Stimulated activated CD8-positive, alpha-beta memory T cell treated with anti-CD3 and anti-CD28 coated beads, Interleukin-2, amount 100 ng/mL, for 48 hours (primary cell): ENCODE measurements around the gene THSD7B.
"Not testable (repeated sequence)": the region's sequence is repeated elsewhere in the genome, so short reads cannot be mapped to it uniquely, and the experiment has no call there.

Experiments
- DNase-seq, 2 donors: peaks; one replicate each; pipeline ENCODE4 v3.0.0-alpha.2; 2020; ENCODE audit warnings: low read depth in 2 of 2

THSD7B gene

DNA sequence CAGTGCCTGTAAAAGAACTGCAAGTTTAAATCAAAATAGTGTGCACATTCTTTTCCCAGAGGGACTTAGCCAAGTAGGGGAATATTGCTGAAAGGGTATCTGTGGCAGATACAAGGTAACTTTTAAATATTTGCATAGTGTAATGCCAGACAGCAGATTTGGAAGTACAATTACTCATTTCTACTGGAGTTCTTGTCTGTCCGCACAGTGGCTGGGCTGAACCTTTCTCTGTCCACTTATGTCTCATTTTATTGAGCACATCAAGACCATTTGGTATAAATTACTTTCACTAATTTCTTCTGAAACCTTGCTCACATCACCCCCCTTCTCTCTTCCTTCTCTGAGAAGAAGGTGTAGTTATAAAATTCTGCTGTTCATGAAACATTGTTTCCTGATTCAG, 271.3 kb downstream of the THSD7B start:
- DNase-seq, result no peak

DNA sequence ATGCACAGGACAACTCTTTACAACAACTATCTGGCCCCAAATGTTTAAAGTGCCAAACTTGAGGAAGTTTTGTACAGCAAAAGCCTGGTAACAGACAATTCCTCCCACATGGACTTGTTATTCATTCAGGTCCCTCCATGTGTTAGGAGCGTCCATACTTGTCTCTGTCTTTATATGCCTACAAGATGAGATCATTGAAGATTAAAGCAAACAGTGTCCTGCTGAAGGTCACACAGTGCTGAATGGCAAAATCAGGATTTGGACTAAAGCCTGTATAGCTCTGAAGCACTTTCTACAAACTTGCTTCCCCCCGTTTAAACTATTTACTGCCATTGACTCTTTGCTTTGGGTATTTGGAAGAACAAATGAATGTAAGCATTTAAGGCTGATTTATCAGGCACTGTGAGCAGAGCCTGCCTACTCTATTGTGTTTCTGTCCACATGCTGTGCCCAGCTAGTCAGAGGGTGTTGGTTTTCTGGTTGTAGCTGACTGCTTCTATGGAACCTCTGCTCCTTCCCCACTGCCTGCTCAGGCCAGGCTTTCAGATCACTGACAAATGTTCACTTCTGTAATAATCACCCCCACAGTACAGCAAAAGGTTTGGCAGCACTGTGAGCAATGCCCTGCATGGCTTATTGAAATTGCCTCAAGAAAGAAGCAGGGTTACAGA, 274.3 kb downstream of the THSD7B start:
- no peak for DNase-seq

DNA sequence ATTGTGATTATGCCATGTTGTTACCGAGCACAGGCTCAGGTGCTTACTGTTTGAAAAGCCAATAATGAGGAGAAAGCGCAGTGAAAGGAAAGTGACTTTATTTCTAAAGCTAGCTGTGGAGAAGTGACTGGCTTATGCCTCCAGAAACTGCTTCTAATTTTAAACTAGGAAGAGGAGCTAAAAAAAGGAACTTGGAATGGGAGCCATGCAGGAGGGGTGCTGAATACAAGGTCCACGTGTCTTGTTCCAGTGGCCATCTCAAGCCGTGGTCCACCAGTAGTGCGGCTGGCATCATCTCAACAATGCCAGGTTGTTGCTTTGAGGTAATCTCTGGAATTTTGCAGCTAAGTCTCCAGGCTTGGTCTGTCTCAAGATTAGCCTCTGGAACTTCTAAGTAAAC, 282.0 kb downstream of the THSD7B start:
- DNase-seq, result no peak

DNA sequence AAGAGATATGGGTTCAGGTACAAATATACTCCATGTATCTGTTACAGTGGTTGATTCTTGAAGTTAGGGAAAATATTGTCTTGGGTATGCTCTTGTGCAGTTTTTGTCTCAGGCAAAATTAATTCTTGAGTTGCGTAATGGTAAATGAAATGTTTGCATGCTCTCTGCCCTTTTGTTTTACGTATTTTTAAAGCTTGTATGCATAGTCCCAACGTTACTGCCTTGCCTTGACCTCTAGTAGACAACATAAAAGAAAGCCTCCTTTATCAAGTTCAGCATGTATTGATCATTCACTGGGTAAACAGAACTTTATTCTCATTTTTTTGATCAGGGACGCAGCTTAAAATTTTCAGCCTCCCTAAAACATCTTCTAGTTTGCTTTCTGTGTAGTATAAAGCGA, 283.1 kb downstream of the THSD7B start:
- no peak for DNase-seq

DNA sequence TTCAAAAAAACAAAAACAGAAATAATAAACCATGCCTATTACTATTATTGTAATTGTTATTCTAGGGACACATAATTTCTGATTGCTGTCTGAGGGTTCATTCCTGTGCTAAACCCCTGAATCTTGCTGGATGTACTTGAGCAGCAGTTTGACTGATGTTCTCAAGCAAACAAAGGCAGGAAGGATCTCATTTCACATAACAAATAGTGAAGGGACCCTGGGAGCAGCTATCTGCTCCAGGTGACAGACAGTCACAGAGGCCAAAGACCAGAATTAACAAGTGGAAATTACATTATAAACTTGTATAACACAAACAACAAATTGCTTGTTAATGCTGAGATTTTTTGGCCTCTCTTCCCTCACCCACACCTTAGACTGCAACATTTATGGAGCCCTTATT, 284.2 kb downstream of the THSD7B start:
- no peak for DNase-seq

DNA sequence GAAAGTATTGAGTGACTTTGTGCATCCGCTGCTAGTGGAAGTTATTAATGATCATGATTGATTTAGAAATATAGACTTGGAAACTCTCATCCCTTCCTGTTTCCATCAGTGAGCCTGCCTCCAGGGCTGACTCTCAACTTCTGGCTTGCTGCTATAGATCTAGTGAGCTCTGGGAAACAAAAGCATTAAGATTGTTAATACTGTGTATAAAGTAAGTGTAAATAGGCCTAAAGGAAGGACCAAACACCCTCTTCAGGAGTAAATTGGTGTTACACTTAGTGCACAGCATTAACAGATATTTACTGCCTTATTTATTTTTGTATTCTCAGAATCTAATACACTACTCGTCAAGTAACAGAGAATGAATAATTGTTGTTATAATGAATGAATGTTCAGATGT, 285.6 kb downstream of the THSD7B start:
- no peak for DNase-seq

DNA sequence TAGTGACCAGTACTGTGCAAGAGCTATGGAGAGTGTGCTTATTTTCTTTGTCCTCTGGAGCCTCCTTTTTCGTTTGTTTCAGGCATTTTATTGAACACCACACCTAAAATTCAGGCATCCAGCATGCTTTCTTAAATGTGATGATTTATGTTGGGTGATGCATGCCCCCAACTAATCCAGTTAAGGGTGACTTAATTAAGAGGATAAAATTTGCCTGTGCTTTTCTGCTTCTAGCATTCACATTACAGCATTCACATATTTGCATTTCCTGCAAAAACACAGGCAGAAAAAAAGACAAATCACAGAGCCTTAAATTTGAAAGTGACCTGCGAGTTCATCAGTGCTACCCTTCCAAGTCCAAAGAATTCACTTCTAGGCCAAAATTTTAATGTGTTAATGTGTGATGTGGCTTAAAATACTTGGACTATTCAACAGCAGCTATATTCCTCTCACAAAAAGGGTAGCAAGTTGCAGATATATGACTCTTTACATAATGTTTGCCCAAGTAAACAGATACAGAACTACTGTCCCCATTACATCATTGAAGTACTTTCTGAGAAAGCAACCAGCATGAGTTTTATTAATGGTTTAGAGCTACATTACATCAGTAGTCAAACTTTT, 286.5 kb downstream of the THSD7B start:
- DNase-seq, result no peak

DNA sequence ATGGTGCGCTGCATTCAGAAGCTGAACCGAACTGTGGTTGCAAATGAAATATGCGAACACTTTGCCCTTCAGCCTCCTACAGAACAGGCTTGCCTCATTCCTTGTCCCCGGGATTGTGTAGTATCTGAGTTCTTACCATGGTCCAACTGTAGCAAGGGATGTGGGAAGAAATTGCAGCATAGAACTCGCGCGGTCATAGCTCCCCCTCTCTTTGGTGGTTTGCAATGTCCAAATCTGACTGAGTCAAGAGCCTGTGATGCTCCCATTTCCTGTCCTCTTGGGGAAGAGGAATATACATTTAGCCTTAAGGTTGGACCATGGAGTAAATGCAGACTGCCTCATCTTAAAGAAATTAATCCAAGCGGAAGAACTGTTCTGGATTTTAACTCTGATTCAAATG, 291.4 kb downstream of the THSD7B start:
- DNase-seq, result no peak

DNA sequence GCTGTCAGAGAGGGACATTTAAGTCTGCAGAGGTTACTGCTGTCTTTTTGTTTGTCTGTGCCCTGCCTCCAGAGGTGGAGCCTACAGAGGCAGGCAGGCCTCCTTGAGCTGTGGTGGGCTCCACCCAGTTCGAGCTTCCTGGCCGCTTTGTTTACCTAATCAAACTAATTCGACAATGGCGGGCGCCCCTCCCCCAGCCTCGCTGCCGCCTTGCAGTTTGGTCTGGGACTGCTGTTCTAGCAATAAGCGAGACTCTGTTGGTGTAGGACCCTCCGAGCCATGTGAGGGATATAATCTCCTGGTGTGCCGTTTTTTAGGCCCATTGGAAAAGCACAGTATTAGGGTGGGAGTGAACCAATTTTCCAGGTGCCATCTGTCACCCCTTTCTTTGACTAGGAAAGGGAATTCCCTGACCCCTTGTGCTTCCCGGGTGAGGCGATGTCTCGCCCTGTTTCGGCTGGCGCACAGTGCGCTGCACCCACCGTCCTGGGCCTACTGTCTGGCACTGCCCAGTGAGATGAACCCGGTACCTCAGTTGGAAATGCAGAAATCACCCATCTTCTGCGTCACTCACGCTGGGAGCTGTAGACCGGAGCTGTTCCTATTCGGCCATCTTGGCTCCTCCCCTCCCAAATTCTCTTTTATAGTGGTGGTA, 310.9 kb downstream of the THSD7B start:
- not testable (repeated sequence) for DNase-seq

DNA sequence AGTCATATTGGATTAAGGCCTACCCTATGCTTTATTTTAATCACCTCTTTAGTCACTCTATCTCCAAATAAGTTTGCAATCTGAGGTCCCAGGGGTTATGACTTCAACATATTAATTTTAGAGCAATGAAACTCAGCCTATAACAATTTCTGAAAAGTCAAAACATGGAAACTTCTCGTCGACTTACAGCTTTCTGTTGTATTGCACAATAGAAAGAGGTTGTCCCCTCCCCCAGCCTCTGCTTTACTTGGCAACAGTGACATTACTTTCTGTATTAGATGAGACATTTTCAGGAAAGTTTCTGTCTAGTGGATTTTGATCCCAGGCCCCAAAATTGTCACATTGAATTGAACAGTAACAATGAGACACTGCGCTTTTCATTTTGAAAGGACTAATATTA, 326.4 kb downstream of the THSD7B start:
- no peak for DNase-seq

DNA sequence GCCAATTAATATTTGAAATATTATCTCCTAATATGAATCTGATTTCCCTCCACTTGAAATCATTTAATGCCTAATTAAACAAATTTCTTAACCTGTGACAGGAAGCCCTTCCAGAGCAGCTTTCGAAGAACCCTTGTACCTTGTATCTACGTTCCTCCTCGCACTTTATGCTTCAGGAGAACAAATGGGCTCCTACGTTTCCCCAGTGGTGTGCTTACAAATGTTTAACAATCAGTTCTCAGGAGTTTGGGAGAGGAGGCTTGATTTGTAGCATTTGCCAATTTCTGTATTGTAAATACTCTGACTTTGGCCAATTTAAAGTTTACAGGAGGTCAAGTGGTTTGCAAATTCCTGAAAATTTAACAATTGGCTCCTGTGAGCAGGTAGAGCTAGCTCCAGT, 327.8 kb downstream of the THSD7B start:
- no peak for DNase-seq

DNA sequence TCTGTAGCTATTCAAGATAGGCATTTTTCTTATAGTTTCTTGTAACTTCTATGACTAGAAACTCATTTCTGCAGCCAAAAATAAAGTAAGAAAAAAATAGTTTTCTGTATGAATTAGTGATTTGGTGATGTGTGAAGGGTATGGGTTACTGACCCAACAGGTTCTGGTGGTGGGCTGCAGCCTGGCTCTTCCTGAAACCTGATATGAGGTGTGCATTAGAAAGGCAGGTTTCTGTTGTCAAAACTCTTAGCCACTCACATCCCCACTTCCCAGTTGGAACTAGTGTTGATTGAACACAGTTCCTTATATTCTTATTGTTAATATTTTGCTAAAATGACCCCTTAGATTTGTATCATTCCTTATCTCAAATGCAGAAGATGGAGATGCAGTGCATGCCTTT, 330.8 kb downstream of the THSD7B start:
- DNase-seq, result no peak

DNA sequence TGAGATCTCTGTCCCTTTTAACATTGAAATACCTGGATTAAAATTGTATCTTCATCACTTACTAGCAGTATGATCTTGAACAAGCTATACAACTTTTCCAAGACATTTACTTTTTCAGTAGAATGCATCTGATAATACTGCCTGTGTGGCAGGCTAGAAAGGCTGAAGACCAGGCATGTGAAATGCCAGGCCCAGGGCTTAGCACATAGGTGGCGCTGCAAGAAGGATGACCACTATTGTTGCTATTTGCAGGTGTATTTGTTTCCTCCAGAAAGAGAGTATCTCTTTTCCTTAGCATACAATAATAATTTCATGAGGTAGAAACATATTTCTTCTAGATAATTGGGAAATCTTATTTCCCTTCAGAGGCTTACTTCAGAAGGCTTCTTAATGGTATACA, 331.3 kb downstream of the THSD7B start:
- DNase-seq, result no peak

DNA sequence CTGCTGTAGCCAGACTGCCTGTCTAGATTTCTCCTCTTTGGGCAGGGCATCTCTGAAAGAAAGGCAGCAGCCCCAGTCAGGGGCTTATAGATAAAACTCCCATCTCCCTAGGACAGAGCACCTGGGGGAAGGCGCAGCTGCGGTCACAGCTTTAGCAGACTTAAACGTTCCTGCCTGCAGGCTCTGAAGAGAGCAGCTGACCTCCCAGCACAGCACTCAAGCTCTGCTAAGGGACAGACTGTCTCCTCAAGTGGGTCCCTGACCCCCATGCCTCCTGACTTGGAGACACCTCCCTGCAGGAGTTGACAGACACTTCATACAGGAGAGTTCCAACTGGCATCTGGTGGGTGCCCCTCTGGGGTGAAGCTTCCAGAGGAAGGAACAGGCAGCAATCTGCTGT, 336.5 kb downstream of the THSD7B start:
- not testable (repeated sequence) for DNase-seq

DNA sequence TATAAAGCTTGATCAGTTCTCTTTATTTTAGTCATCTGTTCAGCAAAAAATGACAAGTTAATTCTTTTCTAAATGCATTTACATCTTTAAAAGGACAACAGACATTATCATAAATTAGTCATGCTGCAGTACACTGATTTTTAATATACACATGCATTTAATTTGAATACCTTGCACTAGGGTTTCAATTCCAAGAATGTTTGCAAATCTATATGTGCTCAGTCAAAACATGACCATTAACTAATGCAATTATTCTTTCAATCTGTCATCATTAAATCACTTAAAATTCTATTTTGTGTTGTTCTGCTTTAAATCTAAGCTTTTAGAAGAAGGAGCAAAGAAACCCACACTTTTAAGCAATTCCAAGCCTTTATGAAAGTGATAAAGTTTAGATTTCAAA, 342.6 kb downstream of the THSD7B start:
- no peak for DNase-seq

DNA sequence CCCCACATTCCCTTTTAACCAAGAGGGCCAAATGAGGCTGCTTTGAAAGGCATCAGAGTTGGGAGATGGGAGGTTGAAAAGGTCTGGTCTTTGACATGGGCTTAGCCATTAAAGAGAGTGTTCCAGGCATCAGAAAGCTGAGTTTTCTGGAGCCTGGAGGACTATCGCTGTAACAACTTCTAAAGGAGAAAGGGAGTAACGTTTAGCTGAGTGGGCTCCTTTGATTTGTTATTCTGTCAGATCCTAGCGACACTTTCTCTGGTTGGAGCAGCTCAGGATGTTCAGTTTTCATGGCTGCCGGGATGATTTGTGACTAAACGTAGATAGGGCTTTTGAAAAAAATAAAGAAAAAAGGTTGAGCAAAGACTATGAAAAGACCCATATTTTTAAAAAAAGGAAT, 346.6 kb downstream of the THSD7B start:
- no peak for DNase-seq

DNA sequence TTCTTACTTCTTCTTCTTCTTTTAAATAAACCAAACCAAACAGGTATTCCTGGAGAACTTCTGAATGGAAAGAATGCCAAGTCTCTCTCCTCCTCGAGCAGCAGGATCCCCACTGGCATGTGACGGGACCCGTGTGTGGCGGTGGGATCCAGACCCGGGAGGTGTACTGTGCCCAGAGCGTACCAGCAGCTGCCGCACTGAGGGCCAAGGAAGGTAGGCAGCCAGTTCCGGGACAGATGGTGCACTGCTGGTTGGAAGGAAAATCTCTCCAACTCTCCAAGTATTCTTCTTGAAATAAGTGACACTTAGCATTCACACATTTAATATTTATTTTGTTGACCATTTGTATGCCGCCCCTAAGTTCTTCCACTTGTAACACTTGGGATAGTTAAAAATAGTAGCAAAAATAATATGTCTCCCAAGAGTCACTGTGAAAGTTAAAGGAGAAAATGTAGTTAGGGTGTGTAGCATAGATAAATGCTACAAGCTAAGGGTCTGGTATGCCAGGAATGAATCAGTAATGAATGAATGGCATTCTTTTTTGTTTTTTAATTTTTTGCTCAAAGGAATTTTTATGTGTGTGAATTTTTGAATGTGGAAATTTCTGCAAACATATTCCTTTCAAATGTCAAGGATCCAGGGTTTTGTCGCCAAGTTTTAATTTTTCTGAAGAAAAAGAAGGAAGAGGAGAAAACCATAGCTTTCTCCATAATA, 349.9 kb downstream of the THSD7B start:
- DNase-seq, result no peak

DNA sequence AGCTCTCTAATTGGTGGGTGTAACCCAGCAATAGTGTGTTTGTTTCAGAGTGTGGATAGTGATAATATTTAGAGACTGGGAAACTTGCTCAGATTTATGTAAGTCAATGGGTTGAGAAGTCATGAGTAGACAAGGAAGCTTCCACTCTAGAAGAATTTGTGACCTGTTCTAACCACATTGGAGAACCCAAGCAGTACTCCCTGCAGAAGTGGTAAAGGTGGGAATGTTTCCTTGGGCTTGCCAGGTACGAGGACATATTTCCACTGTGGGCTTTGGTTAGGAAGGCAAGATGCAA, 350.4 kb downstream of the THSD7B start:
- DNase-seq, result no peak

DNA sequence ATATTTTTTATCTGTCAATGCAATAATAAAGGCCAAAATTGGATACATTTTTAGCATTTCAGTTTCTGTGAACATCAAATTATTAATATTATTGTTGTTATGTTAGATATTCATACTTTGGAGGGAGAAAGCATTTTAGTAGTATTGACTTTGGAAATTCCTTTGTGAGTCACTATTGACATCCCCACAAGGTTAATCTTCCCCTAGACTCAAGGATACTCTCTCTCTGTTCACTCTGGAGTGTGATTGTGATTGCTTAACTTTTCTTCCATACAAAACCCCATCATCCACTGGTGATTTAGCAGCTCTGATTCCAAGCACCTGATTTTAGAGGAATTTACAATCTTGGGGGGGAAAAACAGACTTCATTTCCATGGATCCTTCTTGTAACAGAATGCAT, 352.0 kb downstream of the THSD7B start:
- DNase-seq, result no peak

DNA sequence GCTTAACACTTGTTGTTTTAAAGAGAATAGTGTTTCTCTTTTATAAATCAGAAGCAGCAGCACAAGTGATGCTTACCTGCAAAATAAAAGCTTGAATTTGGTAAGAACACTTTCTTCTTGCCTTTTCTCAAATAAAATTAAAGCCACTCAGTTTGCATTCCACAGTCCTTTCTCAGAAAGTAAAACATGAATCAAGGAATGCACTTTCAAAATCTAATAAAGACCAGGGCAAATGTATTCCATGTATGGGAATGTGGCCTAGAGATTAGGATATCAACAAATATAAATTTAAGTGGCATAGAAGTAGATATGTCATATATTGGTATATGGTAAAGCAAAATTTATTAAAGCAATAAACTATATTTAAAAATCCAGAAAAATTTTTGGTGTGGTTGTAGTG, 352.8 kb downstream of the THSD7B start:
- no peak for DNase-seq

DNA sequence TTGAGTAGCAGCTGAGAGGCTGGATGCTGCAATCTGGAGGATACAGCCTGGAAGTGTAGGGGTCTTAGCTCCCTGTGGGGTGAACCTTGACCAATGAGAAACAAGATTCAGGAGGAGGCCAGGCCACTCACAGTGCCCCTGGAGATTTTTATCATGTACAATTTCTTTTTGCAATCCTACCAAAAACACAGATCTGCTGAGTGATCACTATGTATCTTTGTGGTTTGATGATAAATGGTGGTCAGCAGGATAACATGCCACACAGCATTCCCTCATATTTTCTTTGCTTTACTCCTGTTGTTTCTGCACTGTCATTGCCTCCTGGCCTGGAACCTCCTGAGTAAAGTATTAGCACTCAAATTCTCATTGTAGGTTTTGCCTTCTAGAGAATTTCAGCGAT, 357.9 kb downstream of the THSD7B start:
- no peak for DNase-seq

DNA sequence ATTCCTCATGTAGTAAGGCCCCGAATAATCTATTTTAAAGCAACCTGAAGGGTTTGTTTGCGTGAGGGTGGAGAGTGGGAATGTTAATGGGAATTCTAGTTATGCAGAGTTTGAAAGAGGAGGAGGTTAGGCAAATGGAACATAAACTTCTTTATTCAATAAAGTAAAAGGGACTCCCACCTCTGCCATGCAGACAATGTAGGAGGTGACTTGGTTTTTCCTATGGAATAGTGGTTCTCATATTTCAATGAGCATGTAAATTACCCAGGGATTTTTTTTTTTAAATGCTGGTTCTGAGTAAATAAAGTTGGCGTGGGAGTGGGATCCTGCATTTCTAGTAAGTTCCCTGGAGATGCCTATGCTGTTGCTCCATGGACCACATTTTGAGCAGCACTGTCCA, 367.9 kb downstream of the THSD7B start:
- DNase-seq, result no peak

DNA sequence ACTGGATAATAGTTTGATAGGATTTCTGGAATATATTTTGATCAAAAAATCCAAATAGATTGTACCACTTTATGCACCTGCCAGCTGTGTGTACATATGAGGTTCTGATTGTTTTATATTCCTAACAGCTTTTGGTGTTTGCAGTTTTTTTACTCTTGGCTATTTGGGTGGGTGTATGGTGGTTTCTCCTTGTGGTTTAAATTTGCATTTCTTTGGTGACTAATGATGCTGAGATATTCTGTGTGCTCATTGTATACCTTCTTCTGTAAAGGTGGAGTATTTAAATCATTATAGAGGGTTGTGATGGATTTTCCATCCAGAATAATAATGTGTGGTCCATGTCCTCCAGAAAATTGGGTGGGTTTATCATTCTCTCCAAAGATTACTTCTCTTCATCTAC, 372.9 kb downstream of the THSD7B start:
- no peak for DNase-seq
